Thyroid gland (tissue), 4 donors: ENCODE measurements around the gene KIAA0040. TPM values are rescaled to one million over a fixed set of nuclear protein-coding genes. Genes with fewer than 3 reads are reported as not detected.

Source experiments
- DNase-seq, 2 donors: peaks; one replicate each; pipeline ENCODE4 v3.0.0-alpha.2; 2019
- H3K27ac ChIP-seq, 3 donors: fragments of 200-600 bp; sonication (generic); 1 replicate in 2 of 3; 2 replicates in 1 of 3; pipeline ENCODE4 v1.5.1; 2016 to 2019; ENCODE audit warnings: mild to moderate bottlenecking in 1 of 3, moderate library complexity in 1 of 3
- H3K27me3 ChIP-seq: fragments of 200-600 bp; sonication (generic); one replicate; pipeline ENCODE4 v1.5.1; 2019
- H3K36me3 ChIP-seq, 2 donors: fragments of 200-600 bp; sonication (generic); one replicate each; pipeline ENCODE4 v1.5.1; 2016 to 2019
- H3K4me1 ChIP-seq, 2 donors: fragments of 200-600 bp; sonication (generic); one replicate each; pipeline ENCODE4 v1.5.1; 2017 to 2019
- H3K4me3 ChIP-seq, 3 donors: fragments of 200-600 bp; sonication (generic); replicated peaks in 1 of 3; 1 replicate in 2 of 3; 2 replicates in 1 of 3; pipeline ENCODE4 v1.5.1; 2016; ENCODE audit warnings: mild to moderate bottlenecking in 1 of 3
- H3K9me3 ChIP-seq: fragments of 200-600 bp; sonication (generic); one replicate; pipeline ENCODE4 v1.5.1; 2017
- CTCF ChIP-seq, 6 experiments: fragments of 200-600 bp in 3 of 6; fragments of 450-650 bp in 3 of 6; sonication (generic) in 3 of 6; IDR thresholded peaks; one replicate each; pipeline ENCODE4 v1.5.1; 2016 to 2019; ENCODE audit warnings: antibody characterized with exemption in 6 of 6, mild to moderate bottlenecking in 2 of 6, inconsistent platforms in 1 of 6, moderate library complexity in 1 of 6
- POLR2A ChIP-seq, 2 donors: fragments of 450-650 bp; IDR thresholded peaks; one replicate each; pipeline ENCODE4 v1.6.1; 2017; ENCODE audit warnings: antibody characterized with exemption in 2 of 2, mild to moderate bottlenecking in 2 of 2, moderate library complexity in 1 of 2
- WGBS, 2 donors: methylation state at CpG; one replicate each; pipeline ENCODE4 v1.1.5; 2017; 5-methylcytosine and 5-hydroxymethylcytosine counted together
- intact Hi-C: fragments of 100-400 bp; cut with DNase I; formaldehyde crosslinking; loops from one replicate; pipeline ENCODE4 v1.15.1; 2023
- total RNA-seq, 4 donors: library from RNA; depleted of rRNA; stranded (reverse); fragments of >200 nt; gene quantifications; one replicate each; pipeline ENCODE4 v1.2.3, GENCODE V29; 2016

KIAA0040 gene
- total RNA-seq, 4 donors from 2014 or later = 15.5 to 28.4 (median 16.8) TPM

DNA sequence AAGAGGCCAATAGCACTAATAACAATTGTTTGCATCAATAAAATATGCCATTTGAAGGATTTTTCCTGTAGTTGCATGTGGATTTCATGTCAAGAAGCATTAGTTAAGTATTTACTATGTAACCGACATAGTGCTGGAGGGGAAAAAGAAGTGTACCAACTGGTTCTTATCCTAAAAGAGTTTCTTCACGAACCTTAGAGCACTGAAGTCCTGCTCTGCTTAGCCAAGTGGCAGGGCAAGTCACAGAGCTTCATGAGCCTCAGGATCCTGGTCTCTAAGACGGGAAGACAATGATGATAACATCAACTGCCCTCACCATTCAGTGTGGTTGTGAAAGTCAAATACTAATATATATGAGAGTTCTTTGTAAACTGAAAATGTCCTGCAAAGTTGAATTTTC lies 14.1 kb downstream of the KIAA0040 start:
- no peak for DNase-seq
- TF ChIP-seq POLR2A (IDR thresholded peaks at IDR 0.05) (no peak), CTCF (IDR thresholded peaks at IDR 0.05) (no peak)
- 79 to 85% methylated on average over 3 of the region's 3 CpGs for WGBS, 2 donors
- intact Hi-C loops = no loop called here
- no peak overlapping the region for H3K27ac ChIP-seq
- H3K4me3 ChIP-seq = no peak overlapping the region
- H3K27me3 ChIP-seq = no peaks in the 10 kb centered on the region
- H3K36me3 ChIP-seq = no peaks in the 10 kb centered on the region
- peaks cover 0 to 6% of the 10 kb centered on the region in 2 donors for H3K4me1 ChIP-seq
- H3K9me3 ChIP-seq = no peaks in the 10 kb centered on the region

DNA sequence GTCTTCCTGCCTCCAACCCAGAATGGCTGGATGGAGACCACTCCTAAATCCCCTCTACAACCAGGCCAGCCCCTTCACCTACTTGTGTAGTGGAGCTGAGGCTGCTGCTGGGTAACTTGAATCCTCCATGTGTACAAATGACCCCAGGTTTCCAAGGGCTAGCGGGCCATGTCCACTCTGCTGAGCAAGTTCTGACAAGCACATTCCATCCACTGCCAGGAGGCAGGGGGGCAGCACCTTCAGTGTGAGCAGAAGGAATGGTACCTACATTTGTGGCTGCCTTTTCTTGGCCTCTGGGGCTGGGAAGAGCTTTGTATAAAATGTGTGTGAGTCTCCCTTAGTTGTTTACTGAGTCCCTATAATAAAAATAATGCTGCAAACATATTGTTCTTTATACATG lies 14.5 kb downstream of the KIAA0040 start:
- intact Hi-C loops = no loop called here
- no peak for TF ChIP-seq POLR2A (IDR thresholded peaks at IDR 0.05)
- TF ChIP-seq CTCF (IDR thresholded peaks at IDR 0.05) = no peak
- Histone ChIP-seq H3K36me3 (no peaks in the 10 kb centered on the region), H3K4me3 (no peak overlapping the region), H3K9me3 (no peaks in the 10 kb centered on the region), H3K4me1 (peaks cover 0 to 6% of the 10 kb centered on the region in 2 donors), H3K27me3 (no peaks in the 10 kb centered on the region), H3K27ac (no peak overlapping the region)
- WGBS, 2 donors = 33 to 67% methylated on average over 1 of the region's 1 CpG
- peak; percentile 77 to 82 for DNase-seq

- Histone ChIP-seq H3K4me1 (peaks cover 0 to 6% of the 10 kb centered on the region in 2 donors), H3K27me3 (no peaks in the 10 kb centered on the region), H3K27ac (no peak overlapping the region), H3K9me3 (no peaks in the 10 kb centered on the region), H3K4me3 (no peak overlapping the region), H3K36me3 (peaks cover 0 to 2% of the 10 kb centered on the region in 2 donors)
- WGBS, 2 donors = 100% methylated on average over 1 of the region's 1 CpG
- no peak for TF ChIP-seq POLR2A (IDR thresholded peaks at IDR 0.05)
- no peak for DNase-seq
- intact Hi-C loops = no loop called here
These were observed 16.3 kb downstream of the KIAA0040 start for GRCh38 chr1:175176246-175176645.

- no peak overlapping the region for H3K4me3 ChIP-seq
- intact Hi-C loops = no loop called here
- no peaks in the 10 kb centered on the region for H3K9me3 ChIP-seq
- no peak overlapping the region for H3K27ac ChIP-seq
- peaks cover 0 to 6% of the 10 kb centered on the region in 2 donors for H3K4me1 ChIP-seq
- WGBS, 2 donors = 89% methylated on average over 5 of the region's 5 CpGs
- H3K27me3 ChIP-seq = no peaks in the 10 kb centered on the region
- H3K36me3 ChIP-seq = peaks cover 0 to 2% of the 10 kb centered on the region in 2 donors
- TF ChIP-seq POLR2A (IDR thresholded peaks at IDR 0.05) = no peak
- no peak for TF ChIP-seq CTCF (IDR thresholded peaks at IDR 0.05)
- no peak for DNase-seq
These were observed 18.1 kb downstream of the KIAA0040 start for GRCh38 chr1:175174309-175175102.

DNA sequence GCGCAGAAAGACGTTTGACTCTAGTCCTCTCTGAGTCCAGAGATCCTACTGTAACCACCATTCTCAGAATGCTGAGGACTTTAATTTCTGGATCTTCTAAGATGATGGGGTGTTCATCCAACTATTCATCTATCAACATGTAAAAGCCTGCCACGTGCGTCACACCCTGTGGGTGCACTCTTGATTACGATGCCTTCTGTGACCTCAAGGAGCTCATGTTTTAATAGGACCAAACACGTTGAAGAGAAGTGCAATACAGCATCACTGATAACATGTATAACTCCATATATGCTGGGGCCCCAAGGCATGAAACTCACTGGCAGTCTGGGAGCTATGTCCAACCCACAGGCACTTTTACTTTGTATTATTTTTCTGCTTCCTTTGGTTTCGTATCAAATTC lies 19.0 kb downstream of the KIAA0040 start:
- no peaks in the 10 kb centered on the region for H3K27me3 ChIP-seq
- peaks cover 0 to 6% of the 10 kb centered on the region in 2 donors for H3K4me1 ChIP-seq
- no peak overlapping the region for H3K4me3 ChIP-seq
- TF ChIP-seq CTCF (IDR thresholded peaks at IDR 0.05) (no peak), POLR2A (IDR thresholded peaks at IDR 0.05) (no peak)
- WGBS, 2 donors = 85 to 92% methylated on average over 7 of the region's 7 CpGs
- peaks cover 0 to 2% of the 10 kb centered on the region in 2 donors for H3K36me3 ChIP-seq
- H3K9me3 ChIP-seq = no peaks in the 10 kb centered on the region
- no peak overlapping the region for H3K27ac ChIP-seq
- no peak for DNase-seq
- intact Hi-C loops = no loop called here
